ENCODE measurements around the gene ANKRD61.

The ANKRD61 gene

DNA sequence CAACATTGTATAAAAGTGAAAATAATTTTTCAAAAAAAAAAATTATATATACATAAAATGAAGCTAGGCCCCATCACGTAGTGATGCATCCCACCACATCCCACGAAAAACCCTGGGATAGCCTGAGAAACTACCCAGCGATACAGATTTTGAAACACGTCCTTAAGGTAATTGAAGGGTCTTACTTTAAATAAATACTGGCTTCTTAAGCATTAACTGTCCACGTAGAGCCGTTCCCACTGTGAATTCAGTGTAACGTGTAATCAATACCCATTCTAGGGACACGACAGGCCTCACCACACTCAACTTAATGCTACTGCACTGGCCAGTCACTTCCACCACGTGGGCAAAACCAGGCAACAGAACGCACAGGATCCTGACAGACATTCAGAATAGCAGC, 4.0 kb downstream of the ANKRD61 start:
- TF ChIP-seq, protein P1, sequence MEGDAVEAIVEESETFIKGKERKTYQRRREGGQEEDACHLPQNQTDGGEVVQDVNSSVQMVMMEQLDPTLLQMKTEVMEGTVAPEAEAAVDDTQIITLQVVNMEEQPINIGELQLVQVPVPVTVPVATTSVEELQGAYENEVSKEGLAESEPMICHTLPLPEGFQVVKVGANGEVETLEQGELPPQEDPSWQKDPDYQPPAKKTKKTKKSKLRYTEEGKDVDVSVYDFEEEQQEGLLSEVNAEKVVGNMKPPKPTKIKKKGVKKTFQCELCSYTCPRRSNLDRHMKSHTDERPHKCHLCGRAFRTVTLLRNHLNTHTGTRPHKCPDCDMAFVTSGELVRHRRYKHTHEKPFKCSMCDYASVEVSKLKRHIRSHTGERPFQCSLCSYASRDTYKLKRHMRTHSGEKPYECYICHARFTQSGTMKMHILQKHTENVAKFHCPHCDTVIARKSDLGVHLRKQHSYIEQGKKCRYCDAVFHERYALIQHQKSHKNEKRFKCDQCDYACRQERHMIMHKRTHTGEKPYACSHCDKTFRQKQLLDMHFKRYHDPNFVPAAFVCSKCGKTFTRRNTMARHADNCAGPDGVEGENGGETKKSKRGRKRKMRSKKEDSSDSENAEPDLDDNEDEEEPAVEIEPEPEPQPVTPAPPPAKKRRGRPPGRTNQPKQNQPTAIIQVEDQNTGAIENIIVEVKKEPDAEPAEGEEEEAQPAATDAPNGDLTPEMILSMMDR (conservative IDR thresholded peaks at IDR 0.05), result no peak
- H3K27ac ChIP-seq, result no peak overlapping the region

DNA sequence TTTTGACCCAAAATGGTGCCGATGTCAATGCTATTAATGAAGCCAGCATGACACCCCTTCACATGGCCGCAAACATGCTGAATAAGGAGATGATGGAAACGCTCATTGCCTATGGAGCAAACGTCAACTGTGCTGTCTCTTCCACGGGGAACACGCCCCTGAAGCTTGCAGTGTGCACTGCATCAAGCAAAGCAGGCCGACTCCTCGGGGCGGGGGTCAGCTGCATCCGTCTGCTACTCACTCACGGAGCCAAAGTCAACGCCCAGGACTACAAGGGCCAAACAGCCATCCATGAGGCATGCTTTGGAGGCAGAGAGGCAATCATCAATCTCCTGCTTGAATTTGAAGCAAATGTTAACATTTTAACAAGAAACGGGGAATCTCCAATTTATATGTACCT, 4.5 kb downstream of the ANKRD61 start:
- TF ChIP-seq, protein P1 (conservative IDR thresholded peaks at IDR 0.05), result no peak
- no peak overlapping the region for H3K27ac ChIP-seq

DNA sequence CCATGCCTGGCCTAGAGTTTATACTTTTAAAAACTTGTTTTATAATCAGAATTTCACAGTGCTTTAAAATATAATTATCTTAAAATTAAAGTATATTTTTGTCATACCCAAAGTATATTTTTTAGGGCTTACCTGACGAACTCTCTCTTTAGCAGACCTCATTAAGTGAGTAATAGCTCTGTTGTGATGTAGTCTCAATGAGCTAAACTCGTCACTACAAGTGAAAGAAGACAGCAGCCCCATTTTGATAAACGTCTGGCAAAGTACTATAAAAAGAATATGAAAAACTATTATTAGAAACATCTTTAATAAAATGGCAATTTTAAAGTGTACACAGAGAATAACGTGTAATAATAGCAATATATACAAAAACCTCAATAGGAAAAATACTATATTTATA, 18.6 kb downstream of the ANKRD61 start:
- TF ChIP-seq, protein P1 (conservative IDR thresholded peaks at IDR 0.05), result no peak
- H3K27ac ChIP-seq, result peak overlapping the region; percentile 62; the same call in 1 of the 2 replicates

DNA sequence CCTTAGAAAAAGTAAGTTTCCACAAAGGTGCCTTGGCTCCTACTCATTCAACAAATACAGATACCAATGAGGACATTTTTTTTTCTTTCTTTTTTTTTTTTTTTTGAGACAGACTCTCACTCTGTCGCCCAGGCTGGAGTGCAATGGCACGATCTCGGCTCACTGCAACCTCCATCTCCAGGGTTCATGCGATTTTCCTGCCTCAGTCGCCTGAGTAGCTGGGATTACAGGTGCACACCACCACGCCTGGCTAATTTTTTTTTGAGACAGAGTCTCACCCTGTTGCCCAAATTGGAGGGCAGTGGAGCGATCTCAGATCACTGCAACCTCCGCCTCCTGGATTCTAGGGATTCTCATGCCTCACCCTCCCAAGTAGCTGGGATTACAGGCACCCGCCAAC, 20.0 kb downstream of the ANKRD61 start:
- H3K27ac ChIP-seq, result peak overlapping the region; percentile 62

DNA sequence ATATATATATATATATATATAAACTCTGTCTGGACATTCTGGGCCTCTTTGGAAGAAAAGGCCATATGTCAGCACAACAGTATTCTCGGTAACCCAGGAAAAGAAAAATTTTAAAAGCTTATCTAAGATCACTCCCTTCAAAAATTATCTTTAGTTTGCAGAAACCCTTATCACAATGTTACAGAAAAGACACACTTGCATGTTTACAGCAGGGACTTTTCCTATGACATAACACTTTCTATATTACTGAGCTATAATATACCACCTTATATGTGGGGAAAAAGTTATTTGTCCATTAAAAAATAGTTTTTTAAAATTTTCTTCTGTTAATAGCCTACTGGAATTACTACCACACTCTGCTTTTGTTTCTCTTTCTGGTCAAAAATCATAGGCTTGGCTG, 25.4 kb downstream of the ANKRD61 start:
- H3K27ac ChIP-seq, result peak overlapping the region; percentile 96
- TF ChIP-seq, protein P1 (conservative IDR thresholded peaks at IDR 0.05), result no peak

DNA sequence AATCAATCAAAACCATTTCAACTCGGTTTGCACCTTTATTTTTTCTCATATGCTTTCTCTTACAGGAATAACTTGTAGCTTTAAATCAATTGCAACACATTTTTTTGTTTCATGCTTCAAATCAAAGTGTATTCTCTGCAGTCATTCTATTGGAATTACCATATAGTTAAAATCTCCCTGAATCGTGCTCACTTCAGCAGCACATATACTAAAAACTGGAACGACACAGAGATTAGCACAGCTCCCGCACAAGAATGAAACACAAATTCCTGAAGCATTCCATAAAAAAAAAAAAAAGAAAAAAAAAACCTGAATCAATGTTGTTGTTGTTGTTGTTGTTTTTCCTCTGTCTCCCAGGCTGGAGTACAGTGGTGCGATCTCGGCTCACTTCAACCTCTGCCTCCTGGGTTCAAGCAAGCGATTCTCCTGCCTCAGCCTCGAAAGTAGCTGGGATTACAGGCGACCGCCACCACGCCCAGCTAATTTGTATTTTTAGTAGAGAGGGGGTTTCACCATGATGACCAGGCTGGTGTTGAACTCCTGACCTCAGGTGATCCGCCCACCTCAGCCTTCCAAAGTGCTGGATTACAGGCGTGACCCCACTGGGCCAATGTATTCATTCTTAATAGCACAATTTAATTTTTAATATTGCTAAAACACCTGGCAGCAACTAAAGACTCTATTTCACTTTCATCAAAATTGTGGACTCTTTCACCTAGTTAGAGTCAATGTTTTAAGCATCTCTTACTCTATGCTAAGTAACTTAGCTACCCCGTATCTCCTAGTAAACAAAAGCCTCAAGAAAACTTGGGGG, 26.3 kb downstream of the ANKRD61 start:
- H3K27ac ChIP-seq, result peak overlapping the region; percentile 96
- TF ChIP-seq, protein P1 (conservative IDR thresholded peaks at IDR 0.05), result no peak

DNA sequence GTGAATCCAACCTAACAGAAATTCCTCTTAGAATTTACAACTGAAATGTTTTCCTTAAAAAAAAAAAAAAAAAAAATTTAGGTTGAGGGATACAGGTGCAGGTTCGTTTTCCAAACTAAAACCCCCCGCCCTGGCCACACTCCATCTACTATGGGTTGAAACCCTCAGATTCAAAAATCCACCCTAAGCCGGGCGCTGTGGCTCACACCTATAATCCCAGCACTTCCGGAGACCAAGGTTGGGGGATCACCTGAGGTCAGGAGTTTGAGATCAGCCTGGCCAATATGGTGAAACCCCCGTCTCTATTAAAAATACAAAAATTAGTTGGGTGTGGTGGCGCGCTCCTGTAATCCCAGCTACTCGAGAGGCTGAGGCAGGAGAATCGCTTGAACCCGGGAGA, 28.8 kb downstream of the ANKRD61 start:
- H3K27ac ChIP-seq, result peak overlapping the region; percentile 96

DNA sequence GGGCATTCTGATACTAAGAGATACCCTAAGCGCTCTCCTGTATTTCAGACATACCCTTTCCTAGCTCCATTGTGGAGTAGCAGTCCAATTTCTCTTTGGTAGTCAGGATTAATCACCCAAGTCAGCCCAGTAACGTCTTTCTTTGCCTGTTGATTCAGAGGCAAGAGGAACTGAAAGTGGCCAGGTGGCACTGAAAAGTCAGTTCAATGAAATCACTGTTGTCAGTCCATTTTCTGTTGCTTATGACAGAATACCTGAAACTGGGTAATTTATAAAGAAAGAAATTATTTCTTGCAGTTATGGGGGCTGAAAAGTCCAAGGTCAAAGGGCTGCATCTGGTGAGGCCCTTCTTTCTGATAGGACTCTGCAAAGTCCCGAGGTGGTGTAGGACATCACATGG, 40.2 kb downstream of the ANKRD61 start:
- no peak overlapping the region for H3K27ac ChIP-seq
- TF ChIP-seq, protein P1 (conservative IDR thresholded peaks at IDR 0.05), result no peak
